Suprapubic skin (tissue), 4 donors: Measurements from ENCODE around the gene RXRA.

ENCODE experiments used
- CTCF ChIP-seq, 2 donors: fragments of 200-600 bp in 1 of 2; fragments of 450-650 bp in 1 of 2; sonication (generic) in 1 of 2; IDR thresholded peaks; one replicate each; pipeline ENCODE4 v1.5.1; 2016 to 2019; ENCODE audit warnings: antibody characterized with exemption in 2 of 2, mild to moderate bottlenecking in 1 of 2, moderate library complexity in 1 of 2
- EP300 ChIP-seq: sonication (generic); formaldehyde crosslinking; IDR thresholded peaks from one replicate; pipeline ENCODE4 v1.6.1; 2017; ENCODE audit warnings: antibody characterized with exemption
- POLR2A ChIP-seq, 2 donors: fragments of 450-650 bp; IDR thresholded peaks; one replicate each; pipeline ENCODE4 v1.6.1; 2017; ENCODE audit warnings: antibody characterized with exemption in 2 of 2, mild to moderate bottlenecking in 2 of 2, moderate library complexity in 2 of 2
- POLR2AphosphoS5 ChIP-seq, 3 donors: sonication (generic); formaldehyde crosslinking; IDR thresholded peaks; one replicate each; pipeline ENCODE4 v1.6.1; 2017; ENCODE audit warnings: antibody characterized with exemption in 3 of 3

- no peak for TF ChIP-seq CTCF (IDR thresholded peaks at IDR 0.05)
- TF ChIP-seq POLR2A (IDR thresholded peaks at IDR 0.05): no peak
- no peak for TF ChIP-seq POLR2AphosphoS5 (IDR thresholded peaks at IDR 0.05)
- TF ChIP-seq EP300: no peak
Measured at GRCh38 chr9:134316449-134317160, 9.7 kb upstream of the RXRA start.
